K562 (cell line): ENCODE measurements around the gene SOX12. TPM values are rescaled to one million over a fixed set of nuclear protein-coding genes. Genes with fewer than 3 reads are reported as not detected.

Experiments used
- ARID2 ChIP-seq: fragments of 450-650 bp; IDR thresholded peaks from 2 replicates; pipeline ENCODE4 v1.6.1; 2017; ENCODE audit warnings: antibody characterized with exemption, mild to moderate bottlenecking
- CBX5 ChIP-seq: IDR thresholded peaks from 2 replicates; pipeline ENCODE4 v1.6.1; 2014; ENCODE audit warnings: low read depth, borderline replicate concordance
- CREM ChIP-seq: IDR thresholded peaks from 2 replicates; pipeline ENCODE4 v1.6.1; 2014; ENCODE audit warnings: antibody characterized with exemption, low read depth
- GABPB1 ChIP-seq: sonication (generic); formaldehyde crosslinking; IDR thresholded peaks from 2 replicates; pipeline ENCODE4 v1.8.0; 2022; ENCODE audit warnings: mild to moderate bottlenecking, missing genetic modification reagents
- HMGXB4 ChIP-seq: sonication (generic); formaldehyde crosslinking; IDR thresholded peaks from 2 replicates; pipeline ENCODE4 v1.8.1; 2023; ENCODE audit warnings: mild to moderate bottlenecking, missing genetic modification reagents
- IRF2 ChIP-seq: sonication (generic); formaldehyde crosslinking; IDR thresholded peaks from 2 replicates; pipeline ENCODE4 v1.8.1; 2022; ENCODE audit warnings: mild to moderate bottlenecking, missing genetic modification reagents
- L3MBTL2 ChIP-seq: fragments of 450-650 bp; IDR thresholded peaks from 2 replicates; pipeline ENCODE4 v1.6.1; 2016; ENCODE audit warnings: mild to moderate bottlenecking, moderate library complexity
- MCM3 ChIP-seq: fragments of 450-650 bp; IDR thresholded peaks from 2 replicates; pipeline ENCODE4 v1.6.1; 2016
- NEUROD1 ChIP-seq: fragments of 150-350 bp; IDR thresholded peaks from 2 replicates; pipeline ENCODE4 v1.6.1; 2014; ENCODE audit warnings: borderline replicate concordance, low read length, low read depth; ENCODE audit not compliant: partially characterized antibody
- NFYB ChIP-seq: IDR thresholded peaks from 2 replicates; pipeline ENCODE4 v1.6.1; 2011; ENCODE audit warnings: mild to moderate bottlenecking, moderate library complexity; ENCODE audit not compliant: insufficient read length; ENCODE audit errors: extremely low read depth
- NR2C2 ChIP-seq, 2 experiments: fragments of 200-800 bp in 1 of 2; sonication (Bioruptor generic) in 1 of 2; sonication (generic) in 1 of 2; formaldehyde crosslinking in 1 of 2; IDR thresholded peaks; 2 replicates each; pipeline versions ENCODE4 v1.6.1 to v1.8.0; 2016 to 2022; ENCODE audit warnings: mild to moderate bottlenecking in 1 of 2, missing compliant biosample characterization in 1 of 2, missing genetic modification characterization in 1 of 2, missing genetic modification reagents in 1 of 2
- PRPF4 ChIP-seq: fragments of 200-400 bp; formaldehyde crosslinking; IDR thresholded peaks from one replicate; pipeline ENCODE4 v1.6.1; 2017; ENCODE audit warnings: low read length, low read depth, mild to moderate bottlenecking; ENCODE audit not compliant: insufficient read depth, poor library complexity, severe bottlenecking
- RNF2 ChIP-seq: sonication (generic); IDR thresholded peaks from 2 replicates; pipeline ENCODE4 v1.6.1; 2016
- SMARCC2 ChIP-seq: fragments of 450-650 bp; IDR thresholded peaks from 2 replicates; pipeline ENCODE4 v1.6.1; 2017; ENCODE audit warnings: antibody characterized with exemption, moderate library complexity, mild to moderate bottlenecking, low read depth
- TGIF2 ChIP-seq: sonication (generic); formaldehyde crosslinking; IDR thresholded peaks from 2 replicates; pipeline ENCODE4 v1.8.1; 2022; ENCODE audit warnings: mild to moderate bottlenecking, missing genetic modification reagents, moderate library complexity
- YBX1 ChIP-seq: fragments of 450-650 bp; IDR thresholded peaks from 2 replicates; pipeline ENCODE4 v1.7.1; 2016; ENCODE audit warnings: mild to moderate bottlenecking
- ZBTB1 ChIP-seq: sonication (generic); formaldehyde crosslinking; IDR thresholded peaks from 2 replicates; pipeline ENCODE4 v1.8.1; 2023; ENCODE audit warnings: missing genetic modification reagents, low read depth, mild to moderate bottlenecking, borderline replicate concordance
- ZNF212 ChIP-seq: fragments of 450-650 bp; formaldehyde crosslinking; IDR thresholded peaks from 2 replicates; pipeline ENCODE4 v1.4.0; 2020; ENCODE audit warnings: mild to moderate bottlenecking
- ZNF253 ChIP-seq: fragments of 250-450 bp; sonication (Bioruptor Pico); conservative IDR thresholded peaks from 2 replicates; pipeline ENCODE4 v1.6.1; 2021; ENCODE audit warnings: mild to moderate bottlenecking
- ZNF740 ChIP-seq, 3 experiments: fragments of 200-800 bp in 1 of 3; sonication (Bioruptor generic) in 1 of 3; sonication (generic) in 1 of 3; formaldehyde crosslinking in 1 of 3; IDR thresholded peaks; 2 replicates each; pipeline versions ENCODE4 v1.6.1 to v1.8.0; 2016 to 2022; ENCODE audit warnings: mild to moderate bottlenecking in 2 of 3, missing compliant biosample characterization in 2 of 3, missing genetic modification characterization in 2 of 3, missing genetic modification reagents in 1 of 3
- ZNF764 ChIP-seq: fragments of 250-450 bp; sonication (Bioruptor Pico); IDR thresholded peaks from 2 replicates; pipeline ENCODE4 v1.4.0; 2020; ENCODE audit warnings: low read depth, mild to moderate bottlenecking, moderate library complexity
- polyA plus RNA-seq, 8 experiments: library from polyadenylated mRNA; depleted of rRNA in 4 of 8; stranded (reverse) in 5 of 8; unstranded in 3 of 8; fragments of >200 nt; fragmentation: Nextera tagmentation in 2 of 8; fragmentation: Illumina TruSeq in 1 of 8; extraction: Ambion mirVana in 2 of 8; extraction: Trizol in 1 of 8; gene quantifications; 2 replicates each; pipeline versions ENCODE4 v1.2.1 to v1.2.3, GENCODE V29; 2011 to 2014; ENCODE audit warnings: inconsistent platforms in 1 of 8, missing spikeins in 1 of 8
- total RNA-seq, 7 experiments: library from RNA; depleted of rRNA in 6 of 7; stranded (reverse); fragments of >200 nt in 6 of 7; fragmentation: Illumina TruSeq in 2 of 7; extraction: Trizol in 2 of 7; gene quantifications; 2 replicates each; pipeline versions ENCODE4 v1.2.1 to v1.2.3, GENCODE V29; 2011 to 2021; ENCODE audit warnings: low replicate concordance in 1 of 7
- TF ChIP-seq, protein P1 (sequence below): sonication (generic); formaldehyde crosslinking; IDR thresholded peaks from 2 replicates; pipeline ENCODE4 v1.8.1; 2023; ENCODE audit warnings: mild to moderate bottlenecking, missing genetic modification reagents
- TF ChIP-seq, protein P2 (sequence below): fragments of 450-650 bp; formaldehyde crosslinking; IDR thresholded peaks from 2 replicates; pipeline ENCODE4 v1.4.0; 2022; ENCODE audit warnings: missing genetic modification characterization

Gene SOX12
- total and polyA plus RNA-seq, 9 of the 15 experiments (the other 6 are each of a cell fraction or from before 2014, with no cell fraction given): 0.42 to 26.3 (median 2.6) TPM

DNA sequence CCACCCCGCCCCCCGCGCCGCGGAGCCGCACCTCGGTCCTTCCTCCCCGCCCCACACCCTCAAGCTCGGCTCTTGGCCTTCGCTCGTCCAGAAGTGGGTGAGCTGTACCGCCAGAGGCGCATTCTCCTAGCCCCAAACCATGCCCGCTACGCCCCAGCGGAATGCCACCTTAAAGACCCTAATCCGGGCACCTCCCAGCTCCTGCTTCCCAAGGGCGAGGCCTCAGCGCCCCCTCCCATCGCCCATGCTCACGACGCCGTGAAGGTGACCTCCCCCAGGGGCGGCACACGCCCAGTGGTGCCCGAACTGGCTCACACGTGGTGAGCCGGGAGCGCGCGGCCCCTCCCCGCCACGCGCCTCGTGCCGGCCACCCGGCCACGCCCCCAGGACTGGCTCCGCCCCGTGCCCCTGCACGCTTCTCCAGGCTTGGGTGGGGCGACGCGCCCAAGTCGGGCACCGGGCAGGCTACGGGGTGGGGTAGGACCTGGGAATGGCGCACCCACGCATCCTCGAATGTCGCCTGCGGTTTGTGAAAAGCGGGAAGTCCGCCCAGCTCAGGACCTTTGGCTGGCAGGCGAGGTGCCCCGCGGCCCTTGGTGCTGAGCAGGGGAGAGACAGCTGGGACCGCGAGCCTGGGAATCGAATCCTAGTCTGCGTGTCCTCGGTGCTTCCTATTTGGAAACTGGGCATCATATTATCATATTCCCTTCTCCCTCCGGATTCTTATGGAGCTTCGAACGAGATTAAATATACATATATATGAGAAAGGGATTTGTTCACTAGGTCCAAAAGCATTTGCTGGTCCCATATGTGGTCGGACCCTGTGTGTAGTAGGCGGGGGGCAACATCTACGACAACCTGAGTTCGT is 941 bp upstream of the SOX12 start (continued):
- TF ChIP-seq NR2C2 (CRISPR knock-in tag; IDR thresholded peaks at IDR 0.05): peak; percentile 67; the same call in 1 of the 2 replicates
- TF ChIP-seq NR2C2 (tag; IDR thresholded peaks at IDR 0.05): no peak
- peak; percentile 69 for TF ChIP-seq GABPB1 (CRISPR knock-in tag)
- TF ChIP-seq RNF2: peak; percentile 60; the same call in 1 of the 2 replicates
- no peak for TF ChIP-seq ARID2
- no peak for TF ChIP-seq PRPF4
- TF ChIP-seq HMGXB4 (CRISPR knock-in tag): peak; percentile 59; the same call in 1 of the 2 replicates
- TF ChIP-seq ZNF253: no peak
- no peak for TF ChIP-seq CBX5
- TF ChIP-seq, protein P1, sequence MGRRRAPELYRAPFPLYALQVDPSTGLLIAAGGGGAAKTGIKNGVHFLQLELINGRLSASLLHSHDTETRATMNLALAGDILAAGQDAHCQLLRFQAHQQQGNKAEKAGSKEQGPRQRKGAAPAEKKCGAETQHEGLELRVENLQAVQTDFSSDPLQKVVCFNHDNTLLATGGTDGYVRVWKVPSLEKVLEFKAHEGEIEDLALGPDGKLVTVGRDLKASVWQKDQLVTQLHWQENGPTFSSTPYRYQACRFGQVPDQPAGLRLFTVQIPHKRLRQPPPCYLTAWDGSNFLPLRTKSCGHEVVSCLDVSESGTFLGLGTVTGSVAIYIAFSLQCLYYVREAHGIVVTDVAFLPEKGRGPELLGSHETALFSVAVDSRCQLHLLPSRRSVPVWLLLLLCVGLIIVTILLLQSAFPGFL (CRISPR knock-in tag): no peak
- TF ChIP-seq IRF2 (CRISPR knock-in tag): peak; percentile 71; the same call in 1 of the 2 replicates
- TF ChIP-seq YBX1: no peak
- peak; percentile 93 for TF ChIP-seq L3MBTL2
- TF ChIP-seq TGIF2 (CRISPR knock-in tag): peak; percentile 94; the same call in 1 of the 2 replicates
- peak; percentile 54; the same call in 1 of the 2 replicates for TF ChIP-seq CREM
- TF ChIP-seq SMARCC2: no peak
- TF ChIP-seq ZNF212: no peak
- peak; percentile 70; the same call in 1 of the 2 replicates for TF ChIP-seq ZNF740 (CRISPR knock-in tag; IDR thresholded peaks at IDR 0.05)
- no peak for TF ChIP-seq ZNF740 (tag; IDR thresholded peaks at IDR 0.05)
- TF ChIP-seq, protein P2, sequence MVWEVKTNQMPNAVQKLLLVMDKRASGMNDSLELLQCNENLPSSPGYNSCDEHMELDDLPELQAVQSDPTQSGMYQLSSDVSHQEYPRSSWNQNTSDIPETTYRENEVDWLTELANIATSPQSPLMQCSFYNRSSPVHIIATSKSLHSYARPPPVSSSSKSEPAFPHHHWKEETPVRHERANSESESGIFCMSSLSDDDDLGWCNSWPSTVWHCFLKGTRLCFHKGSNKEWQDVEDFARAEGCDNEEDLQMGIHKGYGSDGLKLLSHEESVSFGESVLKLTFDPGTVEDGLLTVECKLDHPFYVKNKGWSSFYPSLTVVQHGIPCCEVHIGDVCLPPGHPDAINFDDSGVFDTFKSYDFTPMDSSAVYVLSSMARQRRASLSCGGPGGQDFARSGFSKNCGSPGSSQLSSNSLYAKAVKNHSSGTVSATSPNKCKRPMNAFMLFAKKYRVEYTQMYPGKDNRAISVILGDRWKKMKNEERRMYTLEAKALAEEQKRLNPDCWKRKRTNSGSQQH: no peak
- TF ChIP-seq NFYB: no peak
- no peak for TF ChIP-seq ZNF764
- TF ChIP-seq MCM3: no peak
- TF ChIP-seq ZBTB1 (CRISPR knock-in tag): peak; percentile 62; the same call in 1 of the 2 replicates
- TF ChIP-seq NEUROD1: peak; percentile 18
